NCI-H2196 (cell line): ENCODE data around the gene STAB2.

Source experiments
- DNase-seq: peaks from one replicate; lab custom pipeline; 2025; ENCODE audit not compliant: unreplicated experiment; lab: John Stamatoyannopoulos, UW

The STAB2 gene

GRCh38 chr12:103586791-103587370 is at the start of gene STAB2:
STAB2 (plus strand) TSS chr12:103587273; CDS start chr12:103587477, 204 bp downstream.
- DNase-seq, result no peak

- no peak for DNase-seq
These were observed 48.7 kb upstream of the STAB2 start for GRCh38 chr12:103538397-103538796.

DNA sequence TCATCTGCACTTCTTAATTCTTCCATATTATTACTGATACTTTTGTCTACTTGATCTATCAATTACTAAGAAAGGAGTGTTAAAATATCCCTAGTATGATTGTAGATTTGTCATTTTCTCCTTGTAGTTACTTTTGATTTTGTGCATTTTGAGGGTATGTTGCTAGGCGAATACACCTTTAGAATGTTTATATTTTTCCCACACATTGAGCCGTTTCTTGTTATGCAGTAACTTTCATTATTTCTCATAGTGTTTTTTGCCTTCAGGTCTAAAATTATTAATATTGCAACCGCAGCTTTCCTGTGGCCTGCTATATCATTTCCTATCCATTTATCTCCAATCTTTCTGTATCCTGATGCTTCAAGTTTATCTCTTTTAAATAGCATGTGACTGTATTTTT is 46.8 kb upstream of the STAB2 start:
- no peak for DNase-seq

GRCh38 chr12:103542078-103542477 is 45.0 kb upstream of the STAB2 start:
- no peak for DNase-seq

DNA sequence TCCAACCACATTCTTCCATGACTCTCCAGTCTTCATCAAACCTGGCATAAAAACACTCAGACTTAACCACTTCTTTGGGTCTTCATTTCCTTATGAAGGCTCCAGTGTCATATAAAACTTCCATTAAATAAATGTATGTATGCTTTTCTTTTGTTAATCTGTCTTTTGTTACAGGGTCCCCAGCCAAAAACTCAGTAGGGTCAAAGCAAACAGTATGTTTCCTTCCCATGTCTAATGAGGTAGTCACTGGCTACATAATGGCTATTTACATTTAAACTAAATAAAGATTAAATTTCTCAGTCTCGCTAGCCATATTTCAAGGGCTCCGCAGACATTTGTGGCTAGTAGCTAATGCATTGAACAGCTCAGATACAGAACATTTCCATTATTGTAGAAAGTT is 40.1 kb upstream of the STAB2 start:
- DNase-seq, result peak; percentile 60

DNA sequence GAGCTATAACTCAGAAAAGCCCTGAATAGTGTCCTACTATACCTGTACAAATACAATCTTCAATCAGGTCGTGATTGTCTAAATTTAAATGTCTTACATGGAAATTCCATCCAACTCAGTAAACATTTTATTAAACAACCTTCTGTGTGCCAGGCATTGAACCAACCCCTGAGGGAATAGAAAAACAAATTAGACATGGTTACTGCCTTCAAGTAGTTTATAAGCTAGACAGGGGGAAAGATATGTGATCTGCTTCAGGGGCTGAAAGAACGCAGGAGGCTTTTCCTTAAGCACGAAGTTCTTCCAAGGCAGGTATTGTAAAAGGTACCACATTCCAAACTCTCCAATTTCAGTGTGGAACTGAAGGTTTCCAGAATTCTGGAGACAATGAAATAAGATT is 39.7 kb upstream of the STAB2 start:
- DNase-seq, result peak; percentile 60

DNA sequence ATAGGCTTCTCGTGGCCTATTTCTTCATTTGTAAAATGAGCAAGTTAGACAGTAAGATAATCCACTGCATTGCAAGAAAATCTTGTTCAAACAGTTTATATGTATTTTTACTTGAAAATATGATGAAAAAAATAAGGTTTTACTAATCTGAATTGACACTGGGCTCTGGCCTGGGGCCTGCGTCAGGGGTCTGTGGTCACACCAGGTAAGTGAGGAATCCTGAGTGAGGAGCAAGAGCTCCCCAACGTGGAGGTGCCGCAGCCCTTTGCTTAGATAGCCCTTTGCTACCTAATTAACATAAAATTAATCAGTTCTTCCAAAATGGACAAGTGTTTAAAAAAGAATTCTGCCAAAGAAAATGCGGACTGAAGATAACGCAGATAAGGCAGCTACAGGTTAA is 39.1 kb upstream of the STAB2 start:
- peak; percentile 69 for DNase-seq

- DNase-seq, result peak; percentile 81
These were observed 38.2 kb upstream of the STAB2 start for GRCh38 chr12:103548622-103549601.

DNA sequence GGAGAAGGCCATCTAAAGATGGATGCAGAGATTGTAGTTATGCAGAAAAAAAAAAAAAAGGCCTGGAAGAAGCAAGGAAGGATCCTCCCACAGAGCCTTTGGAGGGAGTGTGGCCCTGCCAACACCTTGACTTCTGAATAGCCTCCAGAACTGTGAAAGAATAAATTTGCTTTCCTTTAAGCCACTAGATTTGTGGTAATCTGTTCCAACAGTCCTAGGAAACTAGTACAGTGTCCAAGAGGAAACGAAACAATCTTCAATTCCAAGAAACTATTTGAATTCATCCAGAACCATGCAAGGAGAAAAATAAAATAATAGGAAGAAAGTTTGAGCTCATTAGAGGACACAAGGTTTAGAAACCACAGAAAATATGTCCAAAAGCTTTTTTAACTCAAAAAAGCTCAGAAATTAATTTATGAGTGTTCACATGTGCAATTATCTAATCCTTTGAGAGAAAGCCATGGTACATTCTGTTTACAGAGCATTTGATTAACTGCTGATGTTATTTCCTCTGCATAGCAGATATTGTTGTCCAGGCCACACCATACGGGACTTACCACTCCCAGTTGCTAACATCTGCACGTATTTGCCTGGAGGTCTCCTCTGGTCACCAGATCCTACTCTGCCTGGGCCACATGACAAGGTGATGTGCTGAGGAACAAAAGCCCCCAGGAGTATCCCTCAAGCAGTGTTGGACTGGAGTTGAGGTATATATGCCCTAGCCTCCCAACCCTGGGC is 30.0 kb upstream of the STAB2 start:
- no peak for DNase-seq

GRCh38 chr12:103557628-103558010 is 29.5 kb upstream of the STAB2 start:
- no peak for DNase-seq

DNA sequence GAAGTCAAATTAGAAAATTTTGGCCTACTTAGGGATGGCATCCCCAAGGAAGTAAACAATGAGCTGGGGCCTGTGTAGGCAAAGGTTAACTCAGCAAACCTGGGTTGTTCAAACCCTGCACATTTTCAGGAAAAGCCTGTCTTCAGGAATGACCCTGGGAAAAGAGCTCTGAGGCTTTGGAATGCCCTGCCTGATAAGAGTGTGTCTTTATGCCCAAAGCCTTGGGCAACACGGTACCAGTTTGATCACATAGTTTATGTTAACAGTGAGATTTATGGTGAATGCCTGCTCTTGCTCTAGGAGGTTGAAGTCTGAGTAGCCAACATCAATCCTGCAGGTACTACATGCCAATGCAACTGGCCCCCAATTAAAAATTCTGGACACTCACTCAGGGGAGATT is 28.2 kb upstream of the STAB2 start:
- no peak for DNase-seq

DNA sequence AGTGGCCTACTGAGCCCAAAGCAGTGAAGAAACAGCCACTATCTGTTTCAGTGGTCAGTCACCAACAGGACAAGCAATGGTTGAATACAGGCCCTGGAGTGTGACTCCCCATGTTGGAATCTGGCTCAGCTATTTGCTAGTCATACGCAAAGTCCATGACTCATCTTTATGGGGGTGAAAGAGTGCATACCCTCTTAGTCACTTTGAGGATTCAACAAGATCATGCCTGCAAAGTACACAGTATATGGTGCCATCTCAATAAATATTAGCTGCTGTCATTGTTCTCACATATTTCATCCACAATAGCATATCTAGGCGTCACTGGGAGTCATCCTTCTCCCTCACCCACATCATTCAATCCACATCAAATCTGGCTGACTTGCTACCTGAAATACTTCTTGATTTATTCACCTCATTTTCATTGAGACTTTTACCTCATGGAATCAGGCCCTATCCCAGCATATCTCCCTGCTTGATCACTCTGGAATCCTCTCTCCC is 26.4 kb upstream of the STAB2 start:
- DNase-seq, result no peak

- no peak for DNase-seq
These were observed 25.9 kb upstream of the STAB2 start for GRCh38 chr12:103561174-103561573.

GRCh38 chr12:103566398-103566797 is 20.7 kb upstream of the STAB2 start:
- DNase-seq, result no peak

DNA sequence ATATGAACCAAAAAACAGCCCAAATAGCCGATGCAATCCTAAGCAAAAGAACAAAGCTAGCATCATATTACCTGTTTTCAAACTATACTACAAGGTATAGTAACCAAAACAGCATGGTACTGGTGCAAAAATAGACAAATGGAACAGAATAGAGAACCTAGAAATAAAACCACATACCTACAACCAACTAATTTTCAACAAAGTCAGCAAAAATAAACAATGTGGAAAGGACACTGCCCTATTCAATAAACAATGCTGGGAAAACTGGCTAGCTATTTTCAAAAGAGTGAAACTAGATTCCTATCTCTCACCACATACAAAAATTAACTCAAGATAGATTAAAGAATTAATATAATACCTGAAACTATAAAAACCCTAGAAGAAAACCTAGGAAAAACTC is 17.8 kb upstream of the STAB2 start:
- DNase-seq, result no peak

DNA sequence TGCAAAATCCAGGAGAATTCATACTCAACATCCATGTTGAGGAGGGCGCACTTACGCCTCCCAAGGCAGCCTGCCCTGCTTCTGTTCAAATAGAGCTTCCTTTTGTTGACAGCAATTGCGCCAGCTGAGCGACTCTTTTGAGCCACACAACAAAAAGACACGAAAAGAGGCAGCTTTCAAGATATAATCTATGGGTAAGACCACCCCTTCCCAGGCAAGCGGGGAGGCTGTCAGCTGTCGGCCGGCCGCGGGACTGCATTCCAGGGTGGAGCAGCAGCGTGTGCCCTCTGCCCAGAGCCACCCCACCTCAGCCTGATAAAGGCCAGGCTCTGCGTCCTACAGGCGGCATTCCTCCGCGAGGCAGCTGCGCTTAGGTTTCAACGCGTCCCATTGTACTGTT is 15.8 kb upstream of the STAB2 start:
- DNase-seq, result peak; percentile 58

GRCh38 chr12:103572312-103573045 is 14.6 kb upstream of the STAB2 start:
- DNase-seq, result no peak

DNA sequence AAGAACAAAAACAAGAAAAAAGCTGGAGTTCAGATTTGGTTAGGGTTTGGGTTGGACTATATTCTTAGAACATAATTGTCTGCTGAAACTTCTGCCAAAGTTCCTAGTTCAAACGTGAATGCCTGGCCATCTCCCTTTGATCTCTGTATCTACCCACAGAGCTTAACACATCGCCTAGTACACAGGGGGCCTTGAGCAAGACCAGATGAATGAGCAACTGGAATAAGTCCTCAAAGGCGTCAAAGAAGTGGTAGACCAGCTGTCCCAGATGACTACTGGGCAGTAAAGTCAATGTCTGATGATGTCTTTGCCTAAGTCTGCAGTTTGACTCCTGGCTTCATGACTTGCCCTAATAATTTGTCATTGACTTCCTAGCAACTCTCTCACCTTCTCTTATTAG is 13.9 kb upstream of the STAB2 start:
- DNase-seq, result no peak

GRCh38 chr12:103578926-103579325 is 8.1 kb upstream of the STAB2 start:
- no peak for DNase-seq

GRCh38 chr12:103580026-103580425 is 7.0 kb upstream of the STAB2 start:
- no peak for DNase-seq

GRCh38 chr12:103583008-103583407 is 4.1 kb upstream of the STAB2 start:
- peak; percentile 9 for DNase-seq
